ENCODE results near the gene EBF3.

- no peak for TF ChIP-seq CTCF (IDR thresholded peaks at IDR 0.05)
- no peak for TF ChIP-seq POLR2A (IDR thresholded peaks at IDR 0.05)
Observed at GRCh38 chr10:129946859-129947258, 17.2 kb downstream of the EBF3 start.
